Activated B cell treated with CpG ODN at 0.5 μM for 24 hours (primary cell): ENCODE results near the gene ANKS1B. TPM values are rescaled to one million over a fixed set of nuclear protein-coding genes. Genes with fewer than 3 reads are reported as not detected.

ENCODE experiments used
- ATAC-seq: fragments of 200-7000 bp; cut with Tn5 transposase; one replicate; pipeline ENCODE4 v1.10.0; 2021; ENCODE audit warnings: low read depth, mild to moderate bottlenecking, moderate library complexity
- CTCF ChIA-PET: fragments of 350-600 bp; sonication (Branson Sonifier 250); formaldehyde crosslinking; loops from one replicate; lab custom pipeline; 2021; ENCODE audit warnings: antibody characterized with exemption; lab: Charles Lee
- POLR2A ChIA-PET: fragments of 350-600 bp; sonication (Branson Sonifier 250); formaldehyde crosslinking; loops from one replicate; lab custom pipeline; 2021; ENCODE audit warnings: antibody characterized with exemption; lab: Charles Lee
- DNase-seq: peaks from one replicate; pipeline ENCODE4 v3.0.0; 2022
- H3K27ac Mint-ChIP-seq: one replicate; pipeline ENCODE4 v1.8.0; 2020; ENCODE audit warnings: mixed read lengths
- H3K27me3 Mint-ChIP-seq: one replicate; pipeline ENCODE4 v1.8.0; 2021; ENCODE audit warnings: mixed read lengths
- H3K36me3 Mint-ChIP-seq: one replicate; pipeline ENCODE4 v1.8.0; 2021; ENCODE audit warnings: low read depth, mixed read lengths
- H3K4me1 Mint-ChIP-seq: one replicate; pipeline ENCODE4 v1.8.0; 2021; ENCODE audit warnings: mixed read lengths
- H3K4me3 Mint-ChIP-seq: one replicate; pipeline ENCODE4 v1.8.0; 2020; ENCODE audit warnings: mild to moderate bottlenecking, mixed read lengths
- H3K9me3 Mint-ChIP-seq: one replicate; pipeline ENCODE4 v1.8.0; 2020; ENCODE audit warnings: mixed read lengths
- CTCF ChIP-seq: fragments of 200-600 bp; IDR thresholded peaks from one replicate; pipeline ENCODE4 v1.8.0; 2022; ENCODE audit warnings: antibody characterized with exemption, mild to moderate bottlenecking
- intact Hi-C: fragments of 100-400 bp; cut with micrococcal nuclease; formaldehyde crosslinking; loops from one replicate; pipeline ENCODE4 v1.15.1; 2024
- total RNA-seq: library from RNA; stranded (reverse); gene quantifications from 2 replicates; pipeline ENCODE4 v1.2.3, GENCODE V29; 2022

ANKS1B gene
- total RNA-seq, 1 donor from 2014 or later: not detected

GRCh38 chr12:98741556-98742265, 1243.0 kb downstream of the ANKS1B start:
- peaks cover 7% of the 10 kb centered on the region for H3K4me1 Mint-ChIP-seq
- H3K4me3 Mint-ChIP-seq: no peak overlapping the region
- H3K36me3 Mint-ChIP-seq: peaks cover under 1% of the 10 kb centered on the region
- ChIA-PET CTCF (no interaction called here), POLR2A (no interaction called here)
- peaks cover 14% of the 10 kb centered on the region for H3K27me3 Mint-ChIP-seq
- intact Hi-C loops: loop anchor here (5.0 kb wide), 1 partner anchor 174 kb away; no protein-coding TSS in a partner anchor
- no peak overlapping the region for H3K27ac Mint-ChIP-seq
- DNase-seq: no peak
- no peaks in the 10 kb centered on the region for H3K9me3 Mint-ChIP-seq
- no peak for ATAC-seq
- TF ChIP-seq CTCF: no peak

GRCh38 chr12:98741196-98741555, 1243.6 kb downstream of the ANKS1B start:
- ATAC-seq (no peak), DNase-seq (no peak)
- CTCF ChIA-PET: no interaction called here
- H3K36me3 Mint-ChIP-seq: peaks cover 6% of the 10 kb centered on the region
- POLR2A ChIA-PET: no interaction called here
- peaks cover 4% of the 10 kb centered on the region for H3K4me1 Mint-ChIP-seq
- peaks cover 9% of the 10 kb centered on the region for H3K27me3 Mint-ChIP-seq
- intact Hi-C loops: loop anchor here (5.0 kb wide), 1 partner anchor 174 kb away; no protein-coding TSS in a partner anchor
- H3K27ac Mint-ChIP-seq: no peak overlapping the region
- no peak overlapping the region for H3K4me3 Mint-ChIP-seq
- no peak for TF ChIP-seq CTCF
- no peaks in the 10 kb centered on the region for H3K9me3 Mint-ChIP-seq

GRCh38 chr12:98740751-98741150, 1244.0 kb downstream of the ANKS1B start:
- Mint-ChIP-seq H3K4me3 (no peak overlapping the region), H3K27me3 (peaks cover 5% of the 10 kb centered on the region), H3K27ac (no peak overlapping the region), H3K36me3 (peaks cover 10% of the 10 kb centered on the region), H3K4me1 (no peaks in the 10 kb centered on the region), H3K9me3 (no peaks in the 10 kb centered on the region)
- ATAC-seq (no peak), DNase-seq (no peak)
- POLR2A ChIA-PET: no interaction called here
- intact Hi-C loops: loop anchor here (5.0 kb wide), 1 partner anchor 173 kb away; no protein-coding TSS in a partner anchor
- no peak for TF ChIP-seq CTCF
- CTCF ChIA-PET: no interaction called here

GRCh38 chr12:98738539-98738938, 1246.2 kb downstream of the ANKS1B start:
- intact Hi-C loops: no loop called here
- peaks cover 29% of the 10 kb centered on the region for H3K36me3 Mint-ChIP-seq
- H3K4me3 Mint-ChIP-seq: no peak overlapping the region
- TF ChIP-seq CTCF: no peak
- ATAC-seq (no peak), DNase-seq (no peak)
- H3K27ac Mint-ChIP-seq: no peak overlapping the region
- POLR2A ChIA-PET: no interaction called here
- no peaks in the 10 kb centered on the region for H3K9me3 Mint-ChIP-seq
- H3K4me1 Mint-ChIP-seq: no peaks in the 10 kb centered on the region
- CTCF ChIA-PET: no interaction called here
- peaks cover 5% of the 10 kb centered on the region for H3K27me3 Mint-ChIP-seq

- intact Hi-C loops: no loop called here
- Mint-ChIP-seq H3K27ac (no peak overlapping the region), H3K4me1 (no peaks in the 10 kb centered on the region), H3K9me3 (no peaks in the 10 kb centered on the region), H3K4me3 (no peak overlapping the region), H3K36me3 (peaks cover 34% of the 10 kb centered on the region), H3K27me3 (peaks cover 2% of the 10 kb centered on the region)
- TF ChIP-seq CTCF: no peak
- no peak for ATAC-seq
- POLR2A ChIA-PET: no interaction called here
- CTCF ChIA-PET: no interaction called here
- DNase-seq: no peak
Measured at GRCh38 chr12:98738002-98738401, 1246.7 kb downstream of the ANKS1B start.
